GM10847 (cell line): ENCODE measurements around the gene MPZL3.
A peak's percentile ranks its signal among the peaks of the same experiment; 100 is the strongest.

ENCODE experiments used
- POLR2A ChIP-seq: IDR thresholded peaks from 2 replicates; pipeline ENCODE4 v1.6.1; 2011; ENCODE audit not compliant: insufficient read length; ENCODE audit errors: extremely low read depth

MPZL3 gene

GRCh38 chr11:118251858-118252652 lies at the start of gene MPZL3:
TSS of gene MPZL3 (minus strand) at chr11:118252365. CDS start at chr11:118252294, 71 bp downstream.
- TF ChIP-seq POLR2A: peak; percentile 27

- no peak for TF ChIP-seq POLR2A
Measured at GRCh38 chr11:118301600-118302195, 49.5 kb upstream of the MPZL3 start.

- no peak for TF ChIP-seq POLR2A
Measured at GRCh38 chr11:118295815-118296454, 43.8 kb upstream of the MPZL3 start.

GRCh38 chr11:118295199-118295598 lies 43.0 kb upstream of the MPZL3 start:
- TF ChIP-seq POLR2A: no peak

- TF ChIP-seq POLR2A: no peak
Measured at GRCh38 chr11:118294053-118294452, 41.9 kb upstream of the MPZL3 start.

GRCh38 chr11:118291477-118292135 lies 39.4 kb upstream of the MPZL3 start:
- no peak for TF ChIP-seq POLR2A

- TF ChIP-seq POLR2A: no peak
Measured at GRCh38 chr11:118290923-118291322, 38.8 kb upstream of the MPZL3 start.

- no peak for TF ChIP-seq POLR2A
Measured at GRCh38 chr11:118289401-118289800, 37.2 kb upstream of the MPZL3 start.

- TF ChIP-seq POLR2A: no peak
Measured at GRCh38 chr11:118287006-118287405, 34.8 kb upstream of the MPZL3 start.

GRCh38 chr11:118286545-118286944 lies 34.4 kb upstream of the MPZL3 start:
- no peak for TF ChIP-seq POLR2A

GRCh38 chr11:118283756-118284350 lies 31.7 kb upstream of the MPZL3 start:
- TF ChIP-seq POLR2A: no peak

- TF ChIP-seq POLR2A: no peak
Measured at GRCh38 chr11:118283037-118283636, 31.0 kb upstream of the MPZL3 start.

GRCh38 chr11:118282606-118283005 lies 30.4 kb upstream of the MPZL3 start:
- no peak for TF ChIP-seq POLR2A

GRCh38 chr11:118281284-118281683 lies 29.1 kb upstream of the MPZL3 start:
- no peak for TF ChIP-seq POLR2A

- TF ChIP-seq POLR2A: no peak
Measured at GRCh38 chr11:118277312-118277711, 25.1 kb upstream of the MPZL3 start.
